GM12873 (cell line): ENCODE measurements around the gene TMEM255A.

ENCODE experiments used
- CTCF ChIP-seq: IDR thresholded peaks from 2 replicates; pipeline ENCODE4 v1.5.1; 2012; ENCODE audit warnings: low read depth, mild to moderate bottlenecking, moderate library complexity, low read length, control low read depth; ENCODE audit not compliant: insufficient read depth; ENCODE audit errors: missing control alignments

The TMEM255A gene

GRCh38 chrX:120304256-120304655, 7.0 kb downstream of the TMEM255A start:
- TF ChIP-seq CTCF: no peak

DNA sequence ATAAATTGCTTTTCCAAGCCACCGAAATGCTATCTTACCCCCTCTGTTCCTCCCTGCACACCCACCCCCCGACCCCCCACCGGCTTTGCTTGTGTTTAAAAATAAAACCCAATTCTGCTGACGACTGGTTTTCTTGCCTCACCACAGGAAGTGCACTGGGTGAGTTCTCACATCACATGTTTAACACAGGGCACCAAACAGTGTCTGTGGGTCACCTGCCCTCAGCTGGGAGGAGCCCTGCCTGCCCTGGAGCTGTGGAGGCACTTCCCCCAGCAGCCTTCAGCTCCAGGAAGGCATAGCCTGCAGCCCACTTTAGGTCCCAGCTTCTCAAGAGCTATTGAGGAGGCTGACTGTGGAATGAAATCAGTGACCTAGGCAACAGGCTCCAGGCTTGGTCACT, 8.8 kb downstream of the TMEM255A start:
- no peak for TF ChIP-seq CTCF

DNA sequence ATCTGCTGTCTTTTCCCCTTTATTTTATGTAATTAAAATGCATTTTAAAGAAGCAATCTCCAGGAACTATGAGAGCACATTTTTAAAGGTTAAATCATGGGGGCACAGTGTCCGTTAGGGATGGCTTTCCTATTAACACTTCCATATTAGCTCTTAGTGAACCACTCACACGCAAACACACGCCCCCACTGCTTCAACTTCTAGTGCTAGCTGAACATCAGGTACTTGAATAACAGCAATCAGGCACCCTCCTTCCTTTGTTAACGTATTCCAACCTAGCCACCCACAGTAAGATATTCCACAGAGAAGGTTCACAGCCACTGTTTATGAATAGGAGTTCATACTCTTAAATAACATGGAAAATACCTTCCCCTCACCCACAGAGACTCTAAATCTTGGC, 9.3 kb downstream of the TMEM255A start:
- no peak for TF ChIP-seq CTCF

- no peak for TF ChIP-seq CTCF
Measured at GRCh38 chrX:120301497-120301896, 9.8 kb downstream of the TMEM255A start.

DNA sequence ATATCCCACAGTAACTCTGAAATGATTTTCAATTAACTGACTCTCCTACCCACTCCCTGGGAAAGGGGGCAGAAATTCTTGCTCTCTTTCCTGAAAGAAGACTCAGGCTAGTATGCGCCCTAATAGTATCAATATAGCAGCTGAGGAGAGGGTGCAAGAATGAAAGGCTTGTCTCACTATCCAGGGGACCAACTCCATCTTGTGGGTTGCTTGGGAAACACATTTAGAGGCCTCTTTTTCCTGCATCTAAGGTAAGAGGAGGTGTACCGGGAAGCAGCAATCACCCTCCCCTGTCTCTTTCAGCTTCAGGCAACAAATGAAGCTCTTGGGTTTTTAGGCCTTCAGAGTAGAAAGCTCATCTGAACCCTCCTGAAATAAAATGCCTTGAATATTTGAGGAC, 11.3 kb downstream of the TMEM255A start:
- no peak for TF ChIP-seq CTCF

GRCh38 chrX:120297923-120298322, 13.3 kb downstream of the TMEM255A start:
- no peak for TF ChIP-seq CTCF

DNA sequence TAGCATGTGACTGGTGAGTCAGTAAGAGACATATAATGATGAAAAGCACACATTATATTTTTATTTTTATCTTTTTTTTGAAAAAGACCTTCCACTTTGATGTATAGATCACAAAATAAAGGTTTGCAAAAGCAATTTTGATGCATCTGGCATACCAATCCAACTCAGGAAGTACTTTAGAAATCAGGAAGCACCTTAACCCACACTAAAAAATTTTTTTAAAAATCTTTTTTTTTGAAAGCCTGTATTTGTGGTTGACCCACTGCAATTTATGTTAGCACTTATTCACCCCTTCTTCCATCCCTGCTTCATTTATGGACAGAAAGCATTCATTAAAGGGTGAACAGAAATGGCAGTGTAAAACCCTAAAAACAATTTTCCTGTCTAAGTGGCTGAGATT, 16.6 kb downstream of the TMEM255A start:
- TF ChIP-seq CTCF: no peak
